Caco-2 (cell line): Measurements from ENCODE around the gene TNFRSF17. TPM values are rescaled to one million over a fixed set of nuclear protein-coding genes. Genes with fewer than 3 reads are reported as not detected.
"Not testable (repeated sequence)": the region's sequence is repeated elsewhere in the genome, so short reads cannot be mapped to it uniquely, and the experiment has no call there.

Experiments
- BruUV-seq: library from RNA; stranded (reverse); fragments of 400-500 nt; replicated peaks from 2 replicates; lab custom pipeline; 2021; lab: Mats Ljungman, UMichigan
- CTCF ChIA-PET: fragments of 300-600 bp; sonication (Branson Sonifier 250); formaldehyde crosslinking; loops from one replicate; lab custom pipeline; 2022; ENCODE audit warnings: antibody characterized with exemption; lab: Charles Lee
- POLR2A ChIA-PET: fragments of 300-600 bp; sonication (Branson Sonifier 250); formaldehyde crosslinking; loops from one replicate; lab custom pipeline; 2022; ENCODE audit warnings: antibody characterized with exemption; lab: Charles Lee
- DNase-seq, 2 experiments: peaks; one replicate each; pipeline versions ENCODE4 v3.0.0 to v3.0.0-alpha.2; 2020 to 2022
- H3K27me3 ChIP-seq: replicated peaks from 2 replicates; pipeline ENCODE4 v1.6.0; 2011; ENCODE audit warnings: low read length; ENCODE audit not compliant: control insufficient read depth, insufficient read depth
- H3K36me3 ChIP-seq: 2 replicates; pipeline ENCODE4 v1.5.1; 2011; ENCODE audit warnings: low read length; ENCODE audit not compliant: control insufficient read depth, insufficient read depth
- H3K4me1 ChIP-seq: fragments of 250-450 bp; sonication (Bioruptor Pico); 2 replicates; pipeline ENCODE4 v1.5.1; 2020; ENCODE audit warnings: mild to moderate bottlenecking
- H3K4me3 ChIP-seq: 2 replicates; pipeline ENCODE4 v1.5.1; 2011; ENCODE audit warnings: low read depth, mild to moderate bottlenecking, control low read depth, low read length
- H3K9me3 ChIP-seq: fragments of 250-450 bp; sonication (Bioruptor Pico); 2 replicates; pipeline ENCODE4 v1.5.1; 2020; ENCODE audit warnings: mild to moderate bottlenecking, moderate library complexity
- H3K27ac Mint-ChIP-seq: one replicate; pipeline ENCODE4 v1.8.0; 2022; ENCODE audit warnings: mixed read lengths; ENCODE audit not compliant: unreplicated experiment
- H3K27me3 Mint-ChIP-seq: one replicate; pipeline ENCODE4 v1.8.0; 2022; ENCODE audit warnings: mixed read lengths; ENCODE audit not compliant: insufficient read depth, unreplicated experiment
- H3K36me3 Mint-ChIP-seq: one replicate; pipeline ENCODE4 v1.8.0; 2022; ENCODE audit warnings: mild to moderate bottlenecking, mixed read lengths; ENCODE audit not compliant: insufficient read depth, unreplicated experiment
- H3K4me1 Mint-ChIP-seq: one replicate; pipeline ENCODE4 v1.8.0; 2022; ENCODE audit warnings: low read depth, mixed read lengths; ENCODE audit not compliant: unreplicated experiment
- H3K4me3 Mint-ChIP-seq: one replicate; pipeline ENCODE4 v1.8.0; 2022; ENCODE audit warnings: mild to moderate bottlenecking, moderate library complexity, mixed read lengths; ENCODE audit not compliant: unreplicated experiment
- H3K9me3 Mint-ChIP-seq: one replicate; pipeline ENCODE4 v1.8.0; 2022; ENCODE audit warnings: mixed read lengths; ENCODE audit not compliant: unreplicated experiment
- CTCF ChIP-seq, 2 experiments: fragments of 200-600 bp in 1 of 2; IDR thresholded peaks; 1 replicate in 1 of 2; 2 replicates in 1 of 2; pipeline versions ENCODE4 v1.5.1 to v1.8.0; 2011 to 2022; ENCODE audit warnings: antibody characterized with exemption in 1 of 2, control low read depth in 1 of 2, inconsistent platforms in 1 of 2, low read depth in 1 of 2, low read length in 1 of 2, mild to moderate bottlenecking in 1 of 2, moderate library complexity in 1 of 2; ENCODE audit not compliant: insufficient read depth in 1 of 2, severe bottlenecking in 1 of 2, unreplicated experiment in 1 of 2
- intact Hi-C: fragments of 100-400 bp; cut with micrococcal nuclease; formaldehyde crosslinking; loops from one replicate; pipeline ENCODE4 v1.10.0; 2022; ENCODE audit not compliant: unreplicated experiment
- total RNA-seq: library from RNA; stranded (reverse); gene quantifications from 2 replicates; pipeline ENCODE4 v1.2.3, GENCODE V29; 2022

The TNFRSF17 gene
- total RNA-seq, 1 experiment from 2014 or later, result not detected

GRCh38 chr16:11950388-11950787 lies 14.6 kb upstream of the TNFRSF17 start:
- H3K9me3 Mint-ChIP-seq, result no peaks in the 10 kb centered on the region
- no peaks in the 10 kb centered on the region for H3K4me1 Mint-ChIP-seq
- no peak for TF ChIP-seq CTCF (IDR thresholded peaks at IDR 0.05; ENCODE audit: insufficient read depth in 1 of 2, low read depth in 1 of 2, low read length in 1 of 2, severe bottlenecking in 1 of 2, unreplicated experiment in 1 of 2)
- H3K9me3 ChIP-seq, result no peaks in the 10 kb centered on the region
- no peaks in the 10 kb centered on the region for H3K36me3 ChIP-seq
- no peaks in the 10 kb centered on the region for H3K4me1 ChIP-seq
- H3K4me3 ChIP-seq, result no peak overlapping the region
- BruUV-seq, result no TSS peak
- DNase-seq, result no peak
- H3K27me3 Mint-ChIP-seq, result no peaks in the 10 kb centered on the region
- no peak overlapping the region for H3K27ac Mint-ChIP-seq
- H3K36me3 Mint-ChIP-seq, result no peaks in the 10 kb centered on the region
- no peaks in the 10 kb centered on the region for H3K27me3 ChIP-seq
- intact Hi-C loops, result no loop called here
- ChIA-PET POLR2A (no interaction called here), CTCF (no interaction called here)
- no peak overlapping the region for H3K4me3 Mint-ChIP-seq

GRCh38 chr16:11953576-11953975 lies 11.4 kb upstream of the TNFRSF17 start:
- POLR2A ChIA-PET, intact Hi-C loops, H3K4me3 Mint-ChIP-seq, BruUV-seq, H3K4me1 ChIP-seq, H3K27me3 ChIP-seq, H3K36me3 Mint-ChIP-seq, H3K4me3 ChIP-seq, H3K27me3 Mint-ChIP-seq, DNase-seq, H3K27ac Mint-ChIP-seq, H3K9me3 ChIP-seq, H3K9me3 Mint-ChIP-seq, H3K36me3 ChIP-seq, H3K4me1 Mint-ChIP-seq: not testable (repeated sequence)
- CTCF ChIA-PET, result interaction anchor here (0.6 kb wide), 1 partner anchor 1332 kb away, joined by 3 read pairs; no protein-coding TSS in a partner anchor

GRCh38 chr16:11955713-11956123 lies 9.3 kb upstream of the TNFRSF17 start:
- no peak overlapping the region for H3K4me3 Mint-ChIP-seq
- no peaks in the 10 kb centered on the region for H3K36me3 ChIP-seq
- H3K4me1 Mint-ChIP-seq, result no peaks in the 10 kb centered on the region
- H3K36me3 Mint-ChIP-seq, result no peaks in the 10 kb centered on the region
- H3K9me3 Mint-ChIP-seq, result no peaks in the 10 kb centered on the region
- intact Hi-C loops, result no loop called here
- no peak overlapping the region for H3K27ac Mint-ChIP-seq
- H3K27me3 ChIP-seq, result no peaks in the 10 kb centered on the region
- no peak for TF ChIP-seq CTCF (IDR thresholded peaks at IDR 0.05; ENCODE audit: insufficient read depth in 1 of 2, low read depth in 1 of 2, low read length in 1 of 2, severe bottlenecking in 1 of 2, unreplicated experiment in 1 of 2)
- H3K27me3 Mint-ChIP-seq, result no peaks in the 10 kb centered on the region
- H3K4me3 ChIP-seq, result no peak overlapping the region
- ChIA-PET POLR2A (no interaction called here), CTCF (no interaction called here)
- DNase-seq, result no peak
- H3K4me1 ChIP-seq, result no peaks in the 10 kb centered on the region
- no TSS peak for BruUV-seq
- H3K9me3 ChIP-seq, result no peaks in the 10 kb centered on the region

- intact Hi-C loops, result no loop called here
- no peaks in the 10 kb centered on the region for H3K9me3 Mint-ChIP-seq
- Histone ChIP-seq H3K4me1 (no peaks in the 10 kb centered on the region), H3K4me3 (no peak overlapping the region), H3K27me3 (no peaks in the 10 kb centered on the region), H3K36me3 (no peaks in the 10 kb centered on the region), H3K9me3 (no peaks in the 10 kb centered on the region)
- no TSS peak for BruUV-seq
- DNase-seq, result no peak
- H3K4me1 Mint-ChIP-seq, result no peaks in the 10 kb centered on the region
- no peak for TF ChIP-seq CTCF (IDR thresholded peaks at IDR 0.05; ENCODE audit: insufficient read depth in 1 of 2, low read depth in 1 of 2, low read length in 1 of 2, severe bottlenecking in 1 of 2, unreplicated experiment in 1 of 2)
- POLR2A ChIA-PET, result no interaction called here
- CTCF ChIA-PET, result no interaction called here
- no peak overlapping the region for H3K27ac Mint-ChIP-seq
- no peaks in the 10 kb centered on the region for H3K27me3 Mint-ChIP-seq
- no peak overlapping the region for H3K4me3 Mint-ChIP-seq
- no peaks in the 10 kb centered on the region for H3K36me3 Mint-ChIP-seq
Measured at GRCh38 chr16:11956558-11956957, 8.5 kb upstream of the TNFRSF17 start.
